Peyer's patch (tissue), 4 donors: ENCODE measurements around the gene MANSC1.

Experiments
- CTCF ChIP-seq, 6 experiments: fragments of 450-650 bp in 4 of 6; fragments of 200-600 bp in 2 of 6; sonication (generic) in 1 of 6; IDR thresholded peaks; one replicate each; pipeline ENCODE4 v1.5.1; 2017 to 2019; ENCODE audit warnings: antibody characterized with exemption in 6 of 6, mild to moderate bottlenecking in 3 of 6, moderate library complexity in 1 of 6
- POLR2A ChIP-seq, 2 donors: fragments of 450-650 bp; IDR thresholded peaks; one replicate each; pipeline ENCODE4 v1.5.1; 2017; ENCODE audit warnings: antibody characterized with exemption in 2 of 2, mild to moderate bottlenecking in 2 of 2, moderate library complexity in 2 of 2

DNA sequence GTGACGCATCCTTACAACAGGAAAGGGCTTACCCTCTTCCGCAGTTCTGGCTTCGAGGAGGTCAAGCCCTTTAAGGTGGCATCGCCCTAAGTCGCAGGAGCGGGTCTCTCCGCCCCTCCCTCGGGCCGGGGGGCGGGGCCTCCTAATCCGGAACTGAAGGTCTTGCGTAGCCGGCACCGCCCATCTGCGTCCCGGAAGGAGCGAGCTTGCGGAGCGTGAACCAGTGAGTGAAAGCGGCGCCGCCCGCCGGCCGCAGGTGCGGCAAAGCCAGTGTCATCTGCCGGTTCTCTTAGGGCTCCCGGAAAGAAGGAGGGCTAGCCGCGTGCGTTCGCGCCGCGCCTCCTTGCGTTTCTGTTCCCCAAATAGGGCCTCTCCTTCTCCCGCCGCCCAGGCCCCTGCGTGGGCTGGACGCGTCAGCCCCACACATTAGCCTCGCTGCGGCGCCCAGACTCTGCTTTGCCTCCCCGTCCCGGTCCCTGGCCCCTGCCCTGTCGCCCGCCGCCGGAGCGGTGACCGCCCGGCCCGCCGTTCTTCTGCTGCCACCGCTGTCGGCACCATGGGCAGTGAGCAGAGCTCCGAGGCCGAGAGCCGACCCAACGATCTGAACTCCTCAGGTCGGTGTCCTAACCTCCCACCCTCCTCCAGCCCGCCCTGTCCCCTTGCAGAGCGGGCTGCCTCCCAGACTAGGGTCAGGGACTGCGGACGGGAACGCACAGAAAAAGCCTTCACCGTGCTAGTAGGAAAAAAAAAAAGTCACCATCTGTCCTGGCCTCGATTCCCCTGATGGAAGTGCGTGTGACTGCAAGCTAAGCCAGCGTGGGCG lies 7.1 kb upstream of the MANSC1 start, which contains the start of gene BORCS5:
- TF ChIP-seq CTCF (IDR thresholded peaks at IDR 0.05) (peak in 3 of 6 experiments; percentile 10 to 25 (median 11)), POLR2A (IDR thresholded peaks at IDR 0.05) (peak; percentile 98 to 99)
